Fibroblast of lung (primary cell): ENCODE measurements around the gene FYB2.

Source experiments
- CTCF ChIP-seq, 2 donors: IDR thresholded peaks in 1 of 2; conservative IDR thresholded peaks in 1 of 2; 1 replicate in 1 of 2; 2 replicates in 1 of 2; pipeline ENCODE4 v1.5.1; 2011 to 2012; ENCODE audit warnings: low read length in 2 of 2, control low read depth in 1 of 2, inconsistent platforms in 1 of 2, low read depth in 1 of 2, mild to moderate bottlenecking in 1 of 2
- EZH2 ChIP-seq: IDR thresholded peaks from 2 replicates; pipeline ENCODE4 v1.5.1; 2012; ENCODE audit warnings: low read length, control low read depth, mild to moderate bottlenecking; ENCODE audit errors: missing control alignments

- TF ChIP-seq CTCF (conservative IDR thresholded peaks at IDR 0.05 in 1 of 2, IDR thresholded peaks at IDR 0.05 in 1 of 2; ENCODE audit: low read depth in 1 of 2, low read length in 2 of 2) (peak; percentile 97 to 98), EZH2 (no peak)
Measured at GRCh38 chr1:56820755-56821461, 1.7 kb upstream of the FYB2 start.
